PFSK-1 (cell line): ENCODE measurements around the gene CDPF1.

Experiments used
- FOXP2 ChIP-seq: optimal IDR thresholded peaks from 2 replicates; pipeline ENCODE3; 2011; ENCODE audit warnings: borderline replicate concordance, control low read depth, inconsistent platforms; ENCODE audit not compliant: insufficient read depth; ENCODE audit errors: extremely low read length, extremely low read depth
- POLR2AphosphoS5 ChIP-seq: IDR thresholded peaks from 2 replicates; pipeline ENCODE4 v1.6.1; 2012; ENCODE audit warnings: low read depth, mild to moderate bottlenecking, control low read depth, low read length, moderate library complexity
- REST ChIP-seq, 2 experiments: IDR thresholded peaks; 2 replicates each; pipeline versions ENCODE4 v1.6.1 to v1.8.0; 2011 to 2012; ENCODE audit warnings: low read depth in 2 of 2, low read length in 2 of 2, control low read depth in 1 of 2, inconsistent platforms in 1 of 2, mild to moderate bottlenecking in 1 of 2, moderate library complexity in 1 of 2; ENCODE audit not compliant: insufficient read depth in 1 of 2
- SIN3A ChIP-seq: IDR thresholded peaks from 2 replicates; pipeline ENCODE4 v1.6.1; 2012; ENCODE audit warnings: mild to moderate bottlenecking, low read length, moderate library complexity, borderline replicate concordance; ENCODE audit not compliant: insufficient read depth
- TAF1 ChIP-seq: IDR thresholded peaks from 2 replicates; pipeline ENCODE4 v1.6.1; 2012; ENCODE audit warnings: low read length, control low read depth, borderline replicate concordance; ENCODE audit not compliant: insufficient read depth

CDPF1 gene

DNA sequence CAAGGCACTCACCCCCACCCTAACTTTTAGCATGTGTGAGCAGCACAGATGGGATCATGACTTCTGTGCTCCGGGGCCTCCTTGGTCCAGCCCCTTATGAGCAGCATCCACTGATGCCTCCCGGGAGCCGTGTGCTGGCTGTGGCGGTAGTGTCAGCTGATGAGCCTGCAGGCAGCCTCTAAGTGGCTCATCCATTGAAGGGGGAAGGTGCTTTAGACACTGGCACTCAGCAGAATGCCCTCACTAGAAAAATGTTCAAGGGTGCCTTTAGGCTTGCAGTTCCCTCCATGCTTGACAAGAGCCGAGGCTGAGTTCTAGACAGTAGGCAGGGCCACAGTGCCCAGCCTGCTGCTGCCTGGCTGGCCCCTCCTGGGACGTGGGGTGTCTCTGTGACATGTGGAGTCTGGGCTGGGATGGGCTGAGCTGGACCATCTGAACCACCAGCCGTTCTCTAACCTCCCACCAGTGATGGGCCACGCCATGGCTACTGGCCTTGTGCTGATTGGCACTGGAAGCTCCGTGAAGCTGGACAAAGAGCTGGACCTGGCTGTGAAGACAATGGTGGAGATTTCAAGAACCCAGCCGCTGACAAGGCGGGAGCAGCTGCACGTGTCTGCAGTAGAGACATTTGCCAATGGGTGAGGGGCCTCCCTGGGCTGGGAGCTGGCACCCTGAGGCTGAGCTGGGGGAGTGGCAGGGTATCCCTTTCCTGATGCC, 23.5 kb upstream of the CDPF1 start:
- TF ChIP-seq REST (IDR thresholded peaks at IDR 0.05; ENCODE audit: insufficient read depth in 1 of 2, low read depth in 2 of 2, low read length in 2 of 2) (no peak), TAF1 (no peak), POLR2AphosphoS5 (no peak), FOXP2 (no peak), SIN3A (no peak)

DNA sequence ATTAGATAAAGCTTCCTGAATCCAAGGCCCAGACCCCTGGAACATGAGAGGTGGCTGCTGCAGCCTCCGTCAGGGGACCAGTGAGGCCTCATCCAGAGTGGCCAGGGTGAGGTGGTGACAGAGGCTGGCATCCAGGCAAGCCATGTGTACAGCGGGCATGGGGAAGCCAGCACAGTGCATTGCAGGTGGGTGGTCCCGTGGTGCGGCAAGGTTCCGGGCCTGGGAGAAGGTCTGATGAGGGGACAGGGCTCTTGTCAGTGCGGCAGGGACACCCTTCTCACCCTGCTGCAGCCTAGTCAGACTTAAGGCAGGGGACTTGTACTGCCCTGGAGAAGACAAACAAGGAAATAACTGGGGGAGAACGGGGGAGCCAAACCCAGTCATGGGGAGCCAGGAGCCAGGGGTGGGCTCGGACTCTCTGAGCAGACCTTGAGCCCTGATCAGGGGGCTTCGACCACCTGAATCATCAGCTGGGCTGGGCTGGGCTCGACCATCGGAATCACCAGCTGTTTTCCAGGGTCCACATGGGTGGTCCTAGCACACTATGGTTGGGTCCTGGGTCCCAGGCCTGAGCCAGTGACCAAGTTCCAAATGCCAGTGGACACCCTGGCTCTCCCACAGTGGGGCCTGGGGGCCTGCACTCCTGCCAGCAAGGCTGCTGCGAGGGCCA, 22.8 kb upstream of the CDPF1 start:
- TF ChIP-seq FOXP2 (no peak), TAF1 (no peak), REST (IDR thresholded peaks at IDR 0.05; ENCODE audit: insufficient read depth in 1 of 2, low read depth in 2 of 2, low read length in 2 of 2) (no peak), SIN3A (no peak), POLR2AphosphoS5 (no peak)

- TF ChIP-seq FOXP2: no peak
- no peak for TF ChIP-seq SIN3A
- no peak for TF ChIP-seq REST (IDR thresholded peaks at IDR 0.05; ENCODE audit: insufficient read depth in 1 of 2, low read depth in 2 of 2, low read length in 2 of 2)
- no peak for TF ChIP-seq TAF1
- TF ChIP-seq POLR2AphosphoS5: no peak
These were observed 22.1 kb upstream of the CDPF1 start for GRCh38 chr22:46272196-46272595.

- TF ChIP-seq SIN3A: no peak
- no peak for TF ChIP-seq REST (IDR thresholded peaks at IDR 0.05; ENCODE audit: insufficient read depth in 1 of 2, low read depth in 2 of 2, low read length in 2 of 2)
- no peak for TF ChIP-seq POLR2AphosphoS5
- TF ChIP-seq FOXP2: no peak
- no peak for TF ChIP-seq TAF1
These were observed 19.5 kb upstream of the CDPF1 start for GRCh38 chr22:46269564-46269963.
